Subcutaneous preadipocyte (primary cell): ENCODE measurements around the gene OR10A7. TPM values are rescaled to one million over a fixed set of nuclear protein-coding genes. Genes with fewer than 3 reads are reported as not detected.

ENCODE experiments used
- total RNA-seq: library from RNA; depleted of rRNA; stranded (reverse); fragments of >200 nt; gene quantifications from 2 replicates; pipeline ENCODE4 v1.2.3, GENCODE V29; 2012

The OR10A7 gene, protein sequence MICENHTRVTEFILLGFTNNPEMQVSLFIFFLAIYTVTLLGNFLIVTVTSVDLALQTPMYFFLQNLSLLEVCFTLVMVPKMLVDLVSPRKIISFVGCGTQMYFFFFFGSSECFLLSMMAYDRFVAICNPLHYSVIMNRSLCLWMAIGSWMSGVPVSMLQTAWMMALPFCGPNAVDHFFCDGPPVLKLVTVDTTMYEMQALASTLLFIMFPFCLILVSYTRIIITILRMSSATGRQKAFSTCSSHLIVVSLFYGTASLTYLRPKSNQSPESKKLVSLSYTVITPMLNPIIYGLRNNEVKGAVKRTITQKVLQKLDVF
- total RNA-seq, result not detected in 2 replicates

DNA sequence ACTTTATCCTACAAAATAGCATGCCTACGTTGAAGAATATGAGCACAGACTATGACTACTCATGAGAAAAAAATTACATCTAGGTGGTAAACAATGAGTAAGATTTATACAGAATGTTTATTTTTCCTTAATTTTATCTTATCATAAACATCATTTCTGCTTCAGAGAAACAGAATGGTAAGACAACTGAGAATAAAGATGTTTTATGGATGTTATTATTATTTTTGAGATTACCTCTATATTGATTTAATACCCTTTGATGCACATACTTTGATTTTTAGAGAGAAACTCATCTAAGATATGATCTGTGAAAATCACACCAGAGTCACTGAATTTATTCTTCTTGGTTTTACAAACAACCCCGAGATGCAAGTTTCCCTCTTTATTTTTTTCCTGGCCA is at the start of gene OR10A7:
TSS of gene OR10A7 (plus strand) at position 301 of the 400 bp plus-strand sequence. CDS start at position 301, 0 bp downstream.

DNA sequence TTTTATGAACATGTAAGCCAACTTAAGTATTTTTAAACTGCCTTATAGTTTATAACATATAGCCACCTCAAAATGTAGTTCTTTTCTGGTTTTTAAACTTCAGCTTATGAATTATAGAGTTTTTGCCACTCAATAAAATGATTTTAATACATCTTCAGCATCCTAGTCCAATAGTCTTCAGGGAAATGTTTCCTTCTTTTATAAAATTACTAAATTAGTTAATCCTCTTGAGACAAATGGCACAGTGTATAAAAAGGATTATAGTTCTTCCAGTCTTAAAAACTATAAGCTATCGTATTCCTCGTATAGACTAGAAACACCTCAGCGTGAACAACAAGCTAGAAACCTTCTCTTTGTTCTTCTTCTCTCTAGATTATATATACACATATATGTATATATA is 23.5 kb downstream of the OR10A7 start, which contains the start of gene OR6C74:
TSS of gene OR6C74 (plus strand) at position 301 of the 400 bp plus-strand sequence. CDS start 2,679 bp downstream, outside the sequence.

Other genes starting within 250 kb of the OR10A7 start
- not detected in 2 replicates for gene TESPA1, start 236.3 kb upstream of the OR10A7 start, total RNA-seq
- gene NEUROD4, start 201.1 kb upstream of the OR10A7 start, total RNA-seq, result not detected in 2 replicates
- gene OR9K2, start 94.6 kb upstream of the OR10A7 start, total RNA-seq, result not detected in 2 replicates
- not detected in 2 replicates for gene OR6C74, start 23.6 kb downstream of the OR10A7 start, total RNA-seq
- not detected in 2 replicates for gene OR6C6, start 75.5 kb downstream of the OR10A7 start, total RNA-seq
- gene OR6C1, start 93.3 kb downstream of the OR10A7 start, total RNA-seq, result not detected in 2 replicates
- not detected in 2 replicates for gene OR6C3, start 109.7 kb downstream of the OR10A7 start, total RNA-seq
- not detected in 2 replicates for gene OR6C75, start 141.9 kb downstream of the OR10A7 start, total RNA-seq
- not detected in 2 replicates for gene OR6C65, start 179.5 kb downstream of the OR10A7 start, total RNA-seq
- gene OR6C76, start 205.2 kb downstream of the OR10A7 start, total RNA-seq, result not detected in 2 replicates
- gene OR6C2, start 223.1 kb downstream of the OR10A7 start, total RNA-seq, result not detected in 2 replicates
- gene OR6C70, start 249.1 kb downstream of the OR10A7 start, total RNA-seq, result not detected in 2 replicates